Osteocyte (in vitro differentiated cells): ENCODE measurements around the gene IRF2BPL. TPM values are rescaled to one million over a fixed set of nuclear protein-coding genes. Genes with fewer than 3 reads are reported as not detected.

ENCODE experiments used
- DNase-seq: peaks from one replicate; pipeline ENCODE4 v3.0.0; 2021; ENCODE audit warnings: mixed read lengths; ENCODE audit not compliant: unreplicated experiment; ENCODE audit errors: extremely low spot score
- H3K27ac Mint-ChIP-seq: one replicate; pipeline ENCODE4 v1.8.0; 2021; ENCODE audit warnings: mild to moderate bottlenecking, mixed read lengths; ENCODE audit not compliant: unreplicated experiment
- H3K27me3 Mint-ChIP-seq: one replicate; pipeline ENCODE4 v1.8.0; 2021; ENCODE audit warnings: mixed read lengths; ENCODE audit not compliant: unreplicated experiment
- H3K36me3 Mint-ChIP-seq: one replicate; pipeline ENCODE4 v1.8.0; 2021; ENCODE audit warnings: mixed read lengths; ENCODE audit not compliant: unreplicated experiment
- H3K4me1 Mint-ChIP-seq: one replicate; pipeline ENCODE4 v1.8.0; 2021; ENCODE audit warnings: mixed read lengths; ENCODE audit not compliant: unreplicated experiment
- H3K4me3 Mint-ChIP-seq: one replicate; pipeline ENCODE4 v1.8.0; 2021; ENCODE audit warnings: mild to moderate bottlenecking, moderate library complexity, mixed read lengths; ENCODE audit not compliant: unreplicated experiment
- H3K9me3 Mint-ChIP-seq: one replicate; pipeline ENCODE4 v1.8.0; 2021; ENCODE audit warnings: mixed read lengths; ENCODE audit not compliant: unreplicated experiment
- CTCF ChIP-seq: fragments of 200-600 bp; sonication (generic); IDR thresholded peaks from 2 replicates; pipeline ENCODE4 v1.5.0; 2021; ENCODE audit warnings: antibody characterized with exemption, mild to moderate bottlenecking, moderate library complexity
- total RNA-seq: library from RNA; stranded (reverse); gene quantifications from 2 replicates; pipeline ENCODE4 v1.2.1, GENCODE V29; 2021

IRF2BPL gene
- total RNA-seq, 1 donor from 2014 or later: 120 TPM

- DNase-seq: no peak
- Mint-ChIP-seq H3K27ac (no peak overlapping the region), H3K9me3 (no peaks in the 10 kb centered on the region), H3K4me1 (peaks cover 10% of the 10 kb centered on the region), H3K27me3 (peaks cover 13% of the 10 kb centered on the region), H3K36me3 (no peaks in the 10 kb centered on the region), H3K4me3 (no peak overlapping the region)
- TF ChIP-seq CTCF: no peak
These were observed 41.0 kb upstream of the IRF2BPL start for GRCh38 chr14:77069551-77069950.

- peak; percentile 6 for TF ChIP-seq CTCF
- DNase-seq: no peak
- Mint-ChIP-seq H3K4me1 (peaks cover 10% of the 10 kb centered on the region), H3K4me3 (no peak overlapping the region), H3K27me3 (peaks cover 13% of the 10 kb centered on the region), H3K27ac (no peak overlapping the region), H3K36me3 (no peaks in the 10 kb centered on the region), H3K9me3 (no peaks in the 10 kb centered on the region)
These were observed 40.2 kb upstream of the IRF2BPL start for GRCh38 chr14:77068517-77069200.

GRCh38 chr14:77067632-77068516, 39.4 kb upstream of the IRF2BPL start:
- TF ChIP-seq CTCF: peak; percentile 96
- Mint-ChIP-seq H3K4me1 (peaks cover 10% of the 10 kb centered on the region), H3K9me3 (no peaks in the 10 kb centered on the region), H3K27ac (no peak overlapping the region), H3K36me3 (no peaks in the 10 kb centered on the region), H3K4me3 (no peak overlapping the region), H3K27me3 (peaks cover 13% of the 10 kb centered on the region)
- DNase-seq: peak; percentile 89

GRCh38 chr14:77066578-77067172, 38.2 kb upstream of the IRF2BPL start:
- no peak for DNase-seq
- Mint-ChIP-seq H3K36me3 (no peaks in the 10 kb centered on the region), H3K27ac (no peak overlapping the region), H3K9me3 (no peaks in the 10 kb centered on the region), H3K4me1 (peaks cover 10% of the 10 kb centered on the region), H3K27me3 (peaks cover 13% of the 10 kb centered on the region), H3K4me3 (no peak overlapping the region)
- TF ChIP-seq CTCF: no peak
